Caco-2 (cell line): ENCODE measurements around the gene NLGN2. TPM values are rescaled to one million over a fixed set of nuclear protein-coding genes. Genes with fewer than 3 reads are reported as not detected.

Source experiments
- BruUV-seq: library from RNA; stranded (reverse); fragments of 400-500 nt; replicated peaks from 2 replicates; lab custom pipeline; 2021; lab: Mats Ljungman, UMichigan
- CTCF ChIA-PET: fragments of 300-600 bp; sonication (Branson Sonifier 250); formaldehyde crosslinking; loops from one replicate; lab custom pipeline; 2022; ENCODE audit warnings: antibody characterized with exemption; lab: Charles Lee
- POLR2A ChIA-PET: fragments of 300-600 bp; sonication (Branson Sonifier 250); formaldehyde crosslinking; loops from one replicate; lab custom pipeline; 2022; ENCODE audit warnings: antibody characterized with exemption; lab: Charles Lee
- DNase-seq, 2 experiments: peaks; one replicate each; pipeline versions ENCODE4 v3.0.0 to v3.0.0-alpha.2; 2020 to 2022
- H3K27me3 ChIP-seq: replicated peaks from 2 replicates; pipeline ENCODE4 v1.6.0; 2011; ENCODE audit warnings: low read length; ENCODE audit not compliant: control insufficient read depth, insufficient read depth
- H3K36me3 ChIP-seq: 2 replicates; pipeline ENCODE4 v1.5.1; 2011; ENCODE audit warnings: low read length; ENCODE audit not compliant: control insufficient read depth, insufficient read depth
- H3K4me1 ChIP-seq: fragments of 250-450 bp; sonication (Bioruptor Pico); 2 replicates; pipeline ENCODE4 v1.5.1; 2020; ENCODE audit warnings: mild to moderate bottlenecking
- H3K4me3 ChIP-seq: 2 replicates; pipeline ENCODE4 v1.5.1; 2011; ENCODE audit warnings: low read depth, mild to moderate bottlenecking, control low read depth, low read length
- H3K9me3 ChIP-seq: fragments of 250-450 bp; sonication (Bioruptor Pico); 2 replicates; pipeline ENCODE4 v1.5.1; 2020; ENCODE audit warnings: mild to moderate bottlenecking, moderate library complexity
- H3K27ac Mint-ChIP-seq: one replicate; pipeline ENCODE4 v1.8.0; 2022; ENCODE audit warnings: mixed read lengths; ENCODE audit not compliant: unreplicated experiment
- H3K27me3 Mint-ChIP-seq: one replicate; pipeline ENCODE4 v1.8.0; 2022; ENCODE audit warnings: mixed read lengths; ENCODE audit not compliant: insufficient read depth, unreplicated experiment
- H3K36me3 Mint-ChIP-seq: one replicate; pipeline ENCODE4 v1.8.0; 2022; ENCODE audit warnings: mild to moderate bottlenecking, mixed read lengths; ENCODE audit not compliant: insufficient read depth, unreplicated experiment
- H3K4me1 Mint-ChIP-seq: one replicate; pipeline ENCODE4 v1.8.0; 2022; ENCODE audit warnings: low read depth, mixed read lengths; ENCODE audit not compliant: unreplicated experiment
- H3K4me3 Mint-ChIP-seq: one replicate; pipeline ENCODE4 v1.8.0; 2022; ENCODE audit warnings: mild to moderate bottlenecking, moderate library complexity, mixed read lengths; ENCODE audit not compliant: unreplicated experiment
- H3K9me3 Mint-ChIP-seq: one replicate; pipeline ENCODE4 v1.8.0; 2022; ENCODE audit warnings: mixed read lengths; ENCODE audit not compliant: unreplicated experiment
- CTCF ChIP-seq, 2 experiments: fragments of 200-600 bp in 1 of 2; IDR thresholded peaks; 1 replicate in 1 of 2; 2 replicates in 1 of 2; pipeline versions ENCODE4 v1.5.1 to v1.8.0; 2011 to 2022; ENCODE audit warnings: antibody characterized with exemption in 1 of 2, control low read depth in 1 of 2, inconsistent platforms in 1 of 2, low read depth in 1 of 2, low read length in 1 of 2, mild to moderate bottlenecking in 1 of 2, moderate library complexity in 1 of 2; ENCODE audit not compliant: insufficient read depth in 1 of 2, severe bottlenecking in 1 of 2, unreplicated experiment in 1 of 2
- intact Hi-C: fragments of 100-400 bp; cut with micrococcal nuclease; formaldehyde crosslinking; loops from one replicate; pipeline ENCODE4 v1.10.0; 2022; ENCODE audit not compliant: unreplicated experiment
- total RNA-seq: library from RNA; stranded (reverse); gene quantifications from 2 replicates; pipeline ENCODE4 v1.2.3, GENCODE V29; 2022

Gene NLGN2
- total RNA-seq, 1 experiment from 2014 or later = 12.6 TPM

- no peaks in the 10 kb centered on the region for H3K27me3 ChIP-seq
- ChIA-PET POLR2A (no interaction called here), CTCF (no interaction called here)
- H3K27ac Mint-ChIP-seq = no peak overlapping the region
- H3K9me3 ChIP-seq = no peaks in the 10 kb centered on the region
- no peaks in the 10 kb centered on the region for H3K36me3 Mint-ChIP-seq
- no peaks in the 10 kb centered on the region for H3K9me3 Mint-ChIP-seq
- no peak for TF ChIP-seq CTCF (IDR thresholded peaks at IDR 0.05; ENCODE audit: insufficient read depth in 1 of 2, low read depth in 1 of 2, low read length in 1 of 2, severe bottlenecking in 1 of 2, unreplicated experiment in 1 of 2)
- no peak overlapping the region for H3K4me3 Mint-ChIP-seq
- no peaks in the 10 kb centered on the region for H3K36me3 ChIP-seq
- DNase-seq = no peak
- no peaks in the 10 kb centered on the region for H3K4me1 Mint-ChIP-seq
- no peak overlapping the region for H3K4me3 ChIP-seq
- BruUV-seq = no TSS peak
- H3K4me1 ChIP-seq = no peaks in the 10 kb centered on the region
- H3K27me3 Mint-ChIP-seq = no peaks in the 10 kb centered on the region
- intact Hi-C loops = no loop called here
These were observed 16.0 kb downstream of the NLGN2 start for GRCh38 chr17:7423679-7424078.

DNA sequence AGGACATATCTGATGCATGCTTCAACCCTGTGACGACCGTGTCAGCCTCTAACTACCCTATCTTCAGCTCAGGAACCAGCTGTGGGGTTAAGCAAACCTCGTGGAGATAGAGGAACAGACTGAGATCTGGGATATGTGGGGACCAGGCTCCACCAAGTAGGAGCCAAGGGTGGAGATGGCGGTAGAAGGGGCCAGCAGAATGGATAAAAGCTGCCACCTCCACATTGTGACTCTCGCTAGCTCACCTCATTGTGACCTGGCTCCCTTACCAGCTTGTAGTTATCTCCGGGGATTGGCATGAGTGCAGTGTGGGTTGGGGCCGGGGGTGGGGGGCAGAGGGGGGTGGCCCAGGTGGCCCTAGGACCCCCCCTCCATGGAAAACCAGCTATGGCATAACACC, 17.7 kb downstream of the NLGN2 start, which contains the start of gene SPEM2:
Gene SPEM2, plus strand, starts transcription at position 301 of the 400 bp plus-strand sequence. Its CDS starts 73 bp downstream, at position 374.
- H3K4me3 Mint-ChIP-seq = no peak within 1 kb of the TSS
- H3K4me3 ChIP-seq = no peak within 1 kb of the TSS
- H3K4me1 Mint-ChIP-seq = no peaks in the 10 kb centered on the region
- intact Hi-C loops = no loop called here
- TF ChIP-seq CTCF (IDR thresholded peaks at IDR 0.05; ENCODE audit: insufficient read depth in 1 of 2, low read depth in 1 of 2, low read length in 1 of 2, severe bottlenecking in 1 of 2, unreplicated experiment in 1 of 2) = no peak
- no peaks in the 10 kb centered on the region for H3K27me3 Mint-ChIP-seq
- POLR2A ChIA-PET = interaction anchor here (0.5 kb wide), 1 partner anchor 54 kb away, joined by 6 read pairs; the partner anchor contains the start of gene ZBTB4
- H3K9me3 Mint-ChIP-seq = no peaks in the 10 kb centered on the region
- no peaks in the 10 kb centered on the region for H3K9me3 ChIP-seq
- no TSS peak for BruUV-seq
- H3K27ac Mint-ChIP-seq = no peak within 1 kb of the TSS
- H3K27me3 ChIP-seq = no peaks in the 10 kb centered on the region
- DNase-seq = no peak
- no peaks in the 10 kb centered on the region for H3K36me3 Mint-ChIP-seq
- CTCF ChIA-PET = interaction anchor here (0.6 kb wide), 1 partner anchor 80 kb away, joined by 3 read pairs; no protein-coding TSS in a partner anchor
- H3K36me3 ChIP-seq = no peaks in the 10 kb centered on the region
- no peaks in the 10 kb centered on the region for H3K4me1 ChIP-seq

DNA sequence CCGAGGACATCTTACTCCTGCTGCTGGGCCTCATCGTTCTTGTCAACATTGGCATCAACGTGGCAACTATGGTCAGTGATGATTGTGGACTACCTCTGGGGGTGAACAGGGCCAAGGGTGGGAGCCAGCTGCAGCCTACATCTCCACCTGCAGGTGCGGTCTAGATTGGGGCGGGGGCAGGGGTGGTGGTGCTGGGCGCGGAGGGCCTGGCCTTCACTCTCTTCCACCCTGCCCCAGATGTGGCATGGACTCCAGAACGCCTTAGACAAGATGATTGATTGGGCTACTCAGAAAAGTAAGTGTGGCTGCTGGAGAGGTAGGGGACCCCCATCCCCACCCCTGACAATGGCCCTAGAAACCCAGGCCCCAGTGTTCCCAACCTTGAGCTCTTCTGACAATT, 18.1 kb downstream of the NLGN2 start:
- Mint-ChIP-seq H3K9me3 (no peaks in the 10 kb centered on the region), H3K27ac (no peak overlapping the region), H3K27me3 (no peaks in the 10 kb centered on the region), H3K36me3 (no peaks in the 10 kb centered on the region), H3K4me1 (no peaks in the 10 kb centered on the region), H3K4me3 (no peak overlapping the region)
- Histone ChIP-seq H3K9me3 (no peaks in the 10 kb centered on the region), H3K27me3 (no peaks in the 10 kb centered on the region), H3K4me3 (no peak overlapping the region), H3K4me1 (no peaks in the 10 kb centered on the region), H3K36me3 (no peaks in the 10 kb centered on the region)
- no TSS peak for BruUV-seq
- no peak for TF ChIP-seq CTCF (IDR thresholded peaks at IDR 0.05; ENCODE audit: insufficient read depth in 1 of 2, low read depth in 1 of 2, low read length in 1 of 2, severe bottlenecking in 1 of 2, unreplicated experiment in 1 of 2)
- intact Hi-C loops = no loop called here
- DNase-seq = no peak
- CTCF ChIA-PET = interaction anchor here (0.6 kb wide), 1 partner anchor 81 kb away, joined by 3 read pairs; no protein-coding TSS in a partner anchor
- POLR2A ChIA-PET = interaction anchor here (0.5 kb wide), 1 partner anchor 54 kb away, joined by 6 read pairs; the partner anchor contains the start of gene ZBTB4
